Stimulated activated naive B cell treated with anti-CD40 and anti-IgM and Interleukin-4, amounts not matched to agents 10 μg/mL and 1 μg/mL and 100 μg/mL, for 72 hours (primary cell): ENCODE data around the gene NBPF1.
"Not testable (repeated sequence)": the region's sequence is repeated elsewhere in the genome, so short reads cannot be mapped to it uniquely, and the experiment has no call there.

ENCODE experiments used
- ATAC-seq, 2 donors: fragments of 150-1000 bp; cut with Tn5 transposase; replicated peaks; 2 replicates each; pipeline ENCODE4 v1.10.0; 2021; ENCODE audit warnings: moderate library complexity in 1 of 2
- DNase-seq: peaks from one replicate; pipeline ENCODE4 v3.0.0; 2021
- H3K27ac Mint-ChIP-seq: one replicate; pipeline ENCODE4 v1.8.0; 2022; ENCODE audit warnings: mild to moderate bottlenecking, mixed read lengths
- H3K27me3 Mint-ChIP-seq, 2 donors: one replicate each; pipeline ENCODE4 v1.8.0; 2022; ENCODE audit warnings: mixed read lengths in 2 of 2
- H3K36me3 Mint-ChIP-seq, 2 donors: one replicate each; pipeline ENCODE4 v1.8.0; 2022; ENCODE audit warnings: mixed read lengths in 2 of 2, mild to moderate bottlenecking in 1 of 2
- H3K4me1 Mint-ChIP-seq, 2 donors: one replicate each; pipeline ENCODE4 v1.8.0; 2022; ENCODE audit warnings: mixed read lengths in 2 of 2, mild to moderate bottlenecking in 1 of 2
- H3K4me3 Mint-ChIP-seq, 2 donors: one replicate each; pipeline ENCODE4 v1.8.0; 2022; ENCODE audit warnings: mild to moderate bottlenecking in 2 of 2, mixed read lengths in 2 of 2, moderate library complexity in 1 of 2
- H3K9me3 Mint-ChIP-seq, 2 donors: one replicate each; pipeline ENCODE4 v1.8.0; 2022; ENCODE audit warnings: mixed read lengths in 2 of 2, mild to moderate bottlenecking in 1 of 2

Gene NBPF1

DNA sequence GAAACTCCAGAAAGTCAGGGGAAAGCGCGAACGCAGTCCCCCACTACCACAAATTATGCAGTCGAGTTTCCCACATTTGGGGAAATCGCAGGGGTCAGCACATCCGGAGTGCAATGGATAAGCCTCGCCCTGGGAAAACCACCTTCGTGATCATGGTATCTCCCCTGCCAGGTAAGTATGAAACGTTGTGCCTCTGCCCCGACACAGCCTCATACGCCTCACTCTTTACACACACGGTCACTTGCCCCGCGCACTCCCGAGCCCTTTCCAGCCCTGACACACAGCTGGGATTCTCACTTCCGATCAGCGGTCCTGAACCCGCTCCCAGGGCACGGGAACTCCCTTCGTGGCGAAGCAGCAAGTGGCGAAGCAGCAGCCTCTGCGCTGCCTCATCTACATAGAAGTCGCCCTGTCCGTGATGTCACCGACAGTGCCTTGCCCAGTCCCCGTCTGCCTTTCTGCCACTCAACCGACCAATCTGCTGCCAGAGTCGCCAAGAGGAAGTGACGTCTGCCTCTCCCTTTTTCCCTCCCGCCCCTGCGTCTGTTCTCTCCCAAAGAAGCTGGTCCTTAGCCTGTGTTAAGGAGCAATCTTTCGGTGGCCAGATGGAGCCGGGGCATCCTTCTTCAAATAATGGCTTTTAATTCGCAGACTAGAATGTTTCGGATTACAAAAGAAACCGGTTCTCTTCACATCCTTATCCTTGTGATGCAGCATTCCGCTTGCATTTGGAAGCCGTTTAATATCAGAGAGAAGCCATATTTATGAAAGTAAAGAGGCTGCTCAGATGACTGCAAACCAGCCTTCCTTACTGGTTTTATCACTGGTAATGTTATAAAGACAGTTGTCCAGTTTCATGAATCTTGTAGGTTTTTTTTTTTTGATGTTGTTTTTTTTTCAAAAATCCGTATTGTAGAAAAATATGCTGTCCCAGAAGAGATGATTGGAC is 99.0 kb downstream of the NBPF1 start, which contains the start of gene RNU1-1:
RNU1-1 (minus strand) TSS at position 179 of the 949 bp plus-strand sequence.
- H3K36me3 Mint-ChIP-seq, H3K4me3 Mint-ChIP-seq, H3K4me1 Mint-ChIP-seq, H3K27ac Mint-ChIP-seq, H3K9me3 Mint-ChIP-seq: not testable (repeated sequence)
- ATAC-seq (peak; percentile 39 to 44), DNase-seq (peak; percentile 83)
- peaks cover 11 to 25% of the 10 kb centered on the region in 2 donors for H3K27me3 Mint-ChIP-seq

- H3K4me3 Mint-ChIP-seq, H3K4me1 Mint-ChIP-seq, H3K9me3 Mint-ChIP-seq, H3K36me3 Mint-ChIP-seq, H3K27ac Mint-ChIP-seq: not testable (repeated sequence)
- DNase-seq (peak; percentile 100), ATAC-seq (peak; percentile 93 to 96)
- peaks cover 5 to 17% of the 10 kb centered on the region in 2 donors for H3K27me3 Mint-ChIP-seq
Observed at GRCh38 chr1:16513412-16514106, 99.8 kb downstream of the NBPF1 start.

DNA sequence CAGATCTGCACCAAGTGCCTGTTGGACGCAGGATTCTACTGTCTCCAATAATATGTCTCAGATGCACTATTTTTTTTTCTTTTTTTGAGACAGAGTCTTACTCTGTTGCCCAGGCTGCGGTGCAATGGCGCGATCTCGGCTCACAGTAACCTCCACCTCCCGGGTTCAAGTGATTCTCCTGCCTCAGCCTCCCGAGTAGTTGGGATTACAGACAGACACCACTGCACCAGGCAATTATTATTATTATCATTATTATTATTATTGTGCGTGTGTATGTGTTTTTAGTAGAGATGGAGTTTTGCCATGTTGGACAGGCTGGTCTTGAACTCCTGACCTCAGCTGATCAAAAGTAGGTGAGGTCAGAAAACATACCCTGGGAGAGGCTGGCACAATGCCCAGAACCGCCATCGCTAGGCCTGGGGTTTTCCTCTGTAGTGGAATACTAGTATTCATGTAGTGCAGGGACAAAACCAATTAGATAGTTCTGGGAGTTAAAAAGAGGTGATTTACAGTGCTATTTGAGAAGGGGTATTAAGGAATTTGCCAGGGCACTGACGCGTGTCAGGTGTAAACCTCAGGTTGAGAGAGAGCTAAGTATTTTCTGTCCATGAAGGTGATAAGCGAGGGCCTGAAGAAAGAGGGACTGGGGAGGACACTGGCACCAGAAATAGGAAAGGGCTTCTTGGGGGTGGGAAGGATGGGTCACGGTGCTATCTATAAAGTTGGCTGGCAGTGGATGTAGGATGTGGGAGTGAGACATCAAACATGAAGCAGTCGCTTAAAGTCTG is 100.5 kb downstream of the NBPF1 start:
- peak; percentile 29 to 66 for ATAC-seq
- H3K4me1 Mint-ChIP-seq, H3K27ac Mint-ChIP-seq, H3K27me3 Mint-ChIP-seq, H3K4me3 Mint-ChIP-seq, H3K9me3 Mint-ChIP-seq, H3K36me3 Mint-ChIP-seq: not testable (repeated sequence)
- DNase-seq = peak; percentile 86
